ENCODE data around the gene ZNF423.

The ZNF423 gene

DNA sequence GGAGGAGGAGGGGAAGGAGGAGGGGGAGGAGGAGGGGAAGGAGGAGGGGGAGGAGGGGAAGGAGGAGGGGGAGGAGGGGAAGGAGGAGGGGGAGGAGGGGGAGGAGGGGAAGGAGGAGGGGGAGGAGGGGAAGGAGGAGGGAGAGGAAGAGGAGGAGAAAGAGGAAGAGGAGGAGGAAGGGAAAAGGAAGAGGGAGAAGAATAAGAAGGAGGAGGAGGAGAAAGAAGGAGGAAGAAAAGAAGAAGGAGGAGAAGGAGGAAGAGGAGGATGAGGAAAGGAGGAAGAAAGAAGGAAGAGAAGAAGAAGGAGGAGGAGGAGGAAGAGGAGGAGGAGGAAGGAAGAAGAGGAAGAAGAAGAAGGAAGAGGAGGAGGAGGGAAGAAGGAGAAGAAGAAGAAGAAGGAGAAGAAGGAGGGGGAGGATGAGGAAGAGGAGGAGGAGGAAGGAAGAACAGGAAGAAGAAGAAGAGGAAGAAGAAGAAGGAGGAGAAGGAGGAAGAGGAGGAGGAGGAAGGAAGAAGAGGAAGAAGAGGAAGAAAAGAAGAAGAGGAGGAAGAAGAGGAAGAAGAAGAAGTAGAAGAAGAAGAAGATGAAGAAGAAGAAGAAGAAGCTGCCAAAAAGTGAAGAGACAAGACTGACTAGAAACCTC, 378.5 kb downstream of the ZNF423 start:
- DNase-seq (ENCODE audit: low read depth, low spot score): no peak

DNA sequence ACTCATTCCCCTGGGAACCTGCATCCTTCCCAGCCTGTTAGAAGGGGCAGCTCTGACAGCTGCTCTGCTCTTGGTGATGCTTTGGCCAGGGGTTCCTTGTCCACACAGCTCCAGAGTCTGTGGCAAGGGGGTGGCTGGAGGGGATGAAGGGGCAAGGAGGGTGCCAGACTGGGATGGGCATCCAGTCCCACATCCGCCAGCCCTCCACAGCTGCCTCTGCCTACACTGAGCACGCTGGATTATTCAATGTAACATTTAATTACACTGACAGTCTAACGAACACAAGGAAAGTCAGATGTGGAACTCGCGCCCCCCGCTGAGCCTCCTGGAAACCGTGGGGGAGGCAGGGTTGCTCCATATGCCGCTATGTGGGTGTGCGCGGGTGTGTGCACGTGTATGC, 381.2 kb downstream of the ZNF423 start:
- DNase-seq (ENCODE audit: low read depth, low spot score): no peak

DNA sequence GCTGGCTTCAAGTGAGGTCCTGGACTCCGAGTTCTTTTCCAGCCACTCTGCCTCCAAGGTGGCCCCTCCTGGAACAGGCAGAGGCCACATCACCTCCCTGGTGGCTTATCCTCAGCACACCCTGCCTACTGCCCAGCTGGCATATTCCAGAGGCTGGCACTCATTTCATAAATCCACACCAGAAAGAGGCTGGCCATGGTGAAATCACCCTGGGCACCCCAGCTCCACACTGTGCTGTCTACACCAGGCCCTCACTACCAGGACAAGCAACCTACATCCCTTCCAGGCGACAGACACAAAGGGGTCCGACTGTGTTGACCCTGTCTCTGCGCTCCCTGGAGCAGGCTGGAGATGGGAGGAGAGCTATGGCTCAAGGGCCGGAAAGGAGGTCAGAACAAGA, 382.1 kb downstream of the ZNF423 start:
- no peak for DNase-seq (ENCODE audit: low read depth, low spot score)

DNA sequence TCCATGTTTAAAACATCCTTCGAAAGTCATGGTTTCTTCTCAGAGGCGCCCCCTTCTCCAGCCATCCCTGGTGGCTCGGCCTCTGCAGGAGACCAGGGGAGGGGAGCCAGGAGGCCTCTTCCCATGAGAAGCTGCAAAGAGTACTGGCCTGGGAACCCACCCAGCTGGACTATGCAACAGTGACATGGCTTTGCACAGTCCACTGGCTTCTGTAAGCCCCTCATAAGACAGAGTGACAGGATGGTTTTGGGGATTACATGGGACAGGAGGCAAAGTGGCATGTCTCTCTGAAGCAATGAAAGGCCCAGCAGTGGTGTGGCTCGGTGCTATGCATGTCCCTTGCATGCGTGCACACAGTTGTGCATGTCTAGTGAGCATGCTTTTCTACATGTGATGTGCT, 382.8 kb downstream of the ZNF423 start:
- no peak for DNase-seq (ENCODE audit: low read depth, low spot score)

DNA sequence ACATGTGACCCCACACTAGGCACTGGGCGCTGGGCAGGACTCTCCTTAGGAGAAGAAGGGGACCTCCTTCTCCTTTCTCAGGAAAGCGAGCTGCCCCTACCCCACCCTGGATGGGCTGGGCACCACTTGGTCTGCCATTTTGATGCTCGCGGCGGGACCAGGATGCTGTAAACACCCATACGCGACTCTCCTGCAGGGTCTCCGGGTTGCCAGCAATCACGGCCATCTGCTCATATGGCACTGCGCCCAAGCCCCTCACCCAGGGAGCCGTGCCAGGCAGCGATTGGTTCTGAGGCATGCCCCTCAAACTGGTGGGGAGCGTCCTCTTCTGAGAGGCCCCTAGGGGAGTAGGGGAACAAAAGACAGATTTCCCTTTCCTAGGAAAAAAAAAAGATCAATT, 383.3 kb downstream of the ZNF423 start:
- DNase-seq (ENCODE audit: low read depth, low spot score): no peak

DNA sequence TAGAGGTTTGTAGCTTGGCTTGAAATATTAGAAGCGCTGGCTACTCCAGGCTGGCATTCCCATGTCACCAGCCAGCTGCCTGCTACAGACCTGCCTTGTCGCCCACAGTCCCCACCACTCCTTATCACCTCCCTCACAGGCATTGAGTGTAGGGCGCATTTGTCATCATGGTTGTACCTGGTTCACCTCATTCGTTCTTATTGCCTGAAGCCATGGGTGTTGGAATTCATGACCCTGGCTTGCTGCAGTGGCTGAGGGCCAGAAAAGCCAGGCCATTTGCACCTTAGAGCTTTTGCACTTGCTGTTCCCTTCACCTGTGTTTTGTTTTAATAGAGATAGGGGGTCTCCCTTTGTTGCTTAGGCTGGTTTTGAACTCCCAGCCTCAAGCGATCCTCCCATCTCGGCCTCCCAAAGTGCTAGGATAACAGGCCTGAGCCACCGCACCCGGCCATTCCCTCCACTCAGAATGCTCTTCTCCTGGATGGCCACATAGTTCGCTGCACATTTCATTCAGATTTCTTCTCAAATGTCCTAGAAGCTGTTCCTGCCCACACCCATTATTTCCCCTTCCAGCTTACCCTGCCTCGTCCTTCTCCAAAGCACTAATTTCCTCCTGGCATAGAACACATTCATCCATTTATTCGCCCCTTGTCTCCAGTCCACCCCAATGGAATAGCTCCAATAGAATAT, 384.7 kb downstream of the ZNF423 start:
- DNase-seq (ENCODE audit: low read depth, low spot score): no peak

DNA sequence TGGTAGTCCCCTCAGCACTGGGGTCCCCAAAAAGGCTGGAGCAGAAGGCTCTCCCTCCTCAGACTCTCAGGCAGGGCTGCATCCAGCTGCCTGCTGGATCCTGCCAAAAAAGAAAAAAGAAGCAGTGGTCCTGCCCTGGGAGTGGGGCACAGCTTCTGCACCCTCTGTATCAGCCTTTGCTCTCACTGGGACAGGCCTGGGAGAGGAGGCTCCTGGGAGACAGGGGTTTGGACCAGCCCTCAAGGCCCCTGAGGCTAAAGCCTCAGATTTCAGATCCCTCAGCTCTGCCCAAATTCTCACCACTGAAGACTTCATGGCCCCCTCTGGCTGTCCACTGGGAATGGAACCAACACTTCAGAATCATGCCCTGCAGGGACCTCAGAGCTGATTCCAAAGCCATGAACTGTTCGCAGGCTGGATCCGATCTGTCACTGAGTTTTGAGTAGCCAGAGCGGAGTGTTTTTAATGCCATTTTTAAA, 385.4 kb downstream of the ZNF423 start:
- no peak for DNase-seq (ENCODE audit: low read depth, low spot score)

DNA sequence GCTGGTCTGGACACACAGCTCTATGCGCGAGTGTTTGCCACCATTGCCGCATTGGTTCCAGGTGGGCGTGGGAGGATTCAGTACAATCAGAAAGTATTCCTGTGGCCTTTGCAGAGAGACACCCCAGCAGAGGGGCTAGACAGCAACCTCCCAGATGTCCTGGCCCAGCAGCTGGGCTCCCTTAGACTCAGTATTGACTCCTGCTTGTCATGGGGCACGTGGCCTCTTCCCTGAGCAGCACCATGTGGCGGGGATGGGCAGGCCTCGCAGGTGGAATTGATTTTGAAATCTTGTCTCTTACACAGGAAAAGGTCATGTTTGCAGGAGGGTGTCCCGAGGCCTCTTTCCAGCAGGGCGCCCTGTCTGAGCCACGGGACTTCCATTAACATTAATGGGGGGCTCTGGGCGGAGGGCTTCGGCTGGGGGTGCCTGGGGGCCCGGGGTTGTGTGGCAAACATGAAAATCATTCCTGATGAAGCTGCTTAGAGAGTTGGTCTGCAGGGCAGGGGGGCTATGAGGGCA, 385.9 kb downstream of the ZNF423 start:
- no peak for DNase-seq (ENCODE audit: low read depth, low spot score)

DNA sequence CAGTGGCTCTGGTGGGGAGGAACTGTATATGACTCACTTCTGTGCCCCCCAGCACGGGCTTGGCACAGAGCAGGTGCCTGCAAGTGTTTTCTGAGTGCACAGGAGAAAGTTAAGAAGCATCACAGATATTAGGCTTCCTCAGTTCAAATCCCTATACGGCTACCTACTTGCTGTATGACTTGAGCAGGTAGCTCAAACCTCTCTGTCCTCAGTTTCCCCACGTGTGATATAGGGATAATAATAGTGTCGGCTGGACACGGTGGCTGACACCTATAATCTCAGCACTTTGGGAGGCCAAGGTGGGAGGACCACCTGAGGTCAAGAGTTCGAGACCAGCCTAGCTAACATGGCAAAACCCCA, 386.6 kb downstream of the ZNF423 start:
- DNase-seq (ENCODE audit: low read depth, low spot score): no peak

DNA sequence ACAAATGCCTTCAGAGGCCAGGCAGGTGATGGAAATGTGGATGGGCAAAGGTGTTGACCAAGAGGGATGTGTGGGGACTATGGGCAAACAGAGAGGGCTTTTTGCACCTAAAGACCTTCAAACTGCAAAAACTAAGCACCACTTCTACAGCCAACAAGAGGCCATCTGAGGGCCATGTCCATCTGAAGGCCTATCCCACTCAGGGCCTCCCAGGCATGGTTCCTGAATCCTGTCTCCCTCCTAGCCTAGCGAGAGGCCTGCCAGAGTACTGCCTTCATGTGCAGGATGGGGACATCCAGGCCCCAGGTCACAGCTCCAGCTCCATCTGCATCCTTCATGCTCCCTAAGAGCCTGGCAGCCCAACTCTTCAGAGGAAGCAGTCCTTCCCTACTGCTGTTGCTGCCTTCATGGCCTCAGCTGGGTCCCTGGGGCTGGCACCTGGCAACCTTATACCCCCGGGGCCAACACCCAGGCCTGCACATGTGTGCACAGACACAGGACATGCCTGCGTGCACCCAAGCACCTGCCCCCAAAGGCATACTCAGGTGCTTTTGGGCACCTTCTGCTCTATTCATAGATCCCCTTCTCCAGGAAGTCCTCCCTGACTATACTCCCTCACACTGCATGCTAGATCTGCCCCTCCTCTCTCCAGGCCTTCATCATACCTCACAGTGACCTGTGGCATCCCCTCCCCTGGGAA, 387.2 kb downstream of the ZNF423 start:
- DNase-seq (ENCODE audit: low read depth, low spot score): no peak

DNA sequence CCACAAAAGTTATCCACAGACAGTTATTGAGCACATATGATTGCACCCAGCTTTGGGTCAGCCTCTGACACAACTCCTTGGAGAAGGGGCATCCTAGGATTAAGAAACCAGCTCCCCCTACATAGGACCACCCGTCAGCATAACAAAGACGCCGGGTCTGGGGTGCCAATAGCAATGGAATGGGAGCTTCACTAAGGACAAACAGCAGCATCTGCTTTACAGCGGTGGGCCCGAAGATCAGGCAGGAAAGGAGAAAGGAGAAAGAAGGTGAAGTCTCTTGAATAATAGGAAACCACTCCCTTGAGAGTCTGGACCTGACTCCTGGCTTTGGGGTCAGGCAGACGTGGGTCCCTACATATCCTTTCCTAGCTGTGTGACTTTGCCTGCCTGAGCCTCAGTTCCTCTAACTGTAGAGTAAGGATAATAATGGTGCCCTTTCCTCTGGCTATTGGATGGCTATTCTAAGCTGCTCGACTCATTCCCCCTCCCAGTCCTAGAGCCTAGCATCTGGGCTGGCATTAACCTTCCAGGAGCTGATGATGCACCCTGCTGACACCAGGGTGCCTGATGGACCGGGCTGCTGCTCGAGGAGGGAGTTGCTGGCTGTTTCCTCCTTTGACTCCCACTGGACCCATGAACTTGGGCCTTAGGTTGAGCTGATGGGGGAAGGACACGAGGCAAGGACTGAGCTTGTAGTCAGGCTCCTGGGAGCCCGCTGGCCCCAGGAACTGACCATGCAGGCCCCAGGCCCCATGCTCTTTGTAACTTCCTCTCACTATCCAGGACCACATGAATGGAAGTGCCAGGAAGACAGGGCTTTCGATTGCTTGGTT, 388.2 kb downstream of the ZNF423 start:
- no peak for DNase-seq (ENCODE audit: low read depth, low spot score)

DNA sequence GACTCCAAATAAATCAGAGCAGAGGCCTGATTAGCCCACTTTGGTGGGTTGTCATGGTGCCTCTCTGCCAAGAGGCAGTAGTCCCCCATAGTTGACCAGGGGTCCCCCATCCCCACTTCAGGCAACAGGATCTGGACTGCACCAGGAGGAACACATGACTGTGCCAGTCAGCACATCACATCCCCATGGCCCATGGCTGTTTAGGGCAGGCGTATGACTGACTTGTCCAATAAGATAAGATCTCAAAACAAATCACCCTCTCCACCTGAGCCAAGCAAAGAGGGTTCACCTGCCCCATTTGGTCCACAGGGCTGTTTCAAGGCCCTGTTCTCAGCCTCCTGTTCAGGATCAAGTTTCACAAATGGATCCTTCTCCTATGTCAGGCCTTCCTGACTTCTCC, 389.0 kb downstream of the ZNF423 start:
- DNase-seq (ENCODE audit: low read depth, low spot score): no peak

DNA sequence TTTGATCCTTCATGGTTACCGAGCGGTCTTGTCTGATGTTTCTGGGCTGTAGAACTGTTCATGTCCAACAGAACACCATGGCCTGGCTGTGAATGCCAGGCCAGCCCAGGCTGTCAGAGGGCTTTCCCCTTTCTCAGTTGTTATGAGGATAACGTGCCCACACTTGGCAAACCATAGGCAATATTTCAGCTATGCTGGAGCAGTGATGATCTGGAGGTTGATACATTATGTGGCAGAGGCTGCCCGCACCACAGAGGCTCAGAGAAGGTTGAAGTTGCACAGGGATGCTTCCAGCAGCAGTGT, 389.4 kb downstream of the ZNF423 start:
- DNase-seq (ENCODE audit: low read depth, low spot score): no peak

DNA sequence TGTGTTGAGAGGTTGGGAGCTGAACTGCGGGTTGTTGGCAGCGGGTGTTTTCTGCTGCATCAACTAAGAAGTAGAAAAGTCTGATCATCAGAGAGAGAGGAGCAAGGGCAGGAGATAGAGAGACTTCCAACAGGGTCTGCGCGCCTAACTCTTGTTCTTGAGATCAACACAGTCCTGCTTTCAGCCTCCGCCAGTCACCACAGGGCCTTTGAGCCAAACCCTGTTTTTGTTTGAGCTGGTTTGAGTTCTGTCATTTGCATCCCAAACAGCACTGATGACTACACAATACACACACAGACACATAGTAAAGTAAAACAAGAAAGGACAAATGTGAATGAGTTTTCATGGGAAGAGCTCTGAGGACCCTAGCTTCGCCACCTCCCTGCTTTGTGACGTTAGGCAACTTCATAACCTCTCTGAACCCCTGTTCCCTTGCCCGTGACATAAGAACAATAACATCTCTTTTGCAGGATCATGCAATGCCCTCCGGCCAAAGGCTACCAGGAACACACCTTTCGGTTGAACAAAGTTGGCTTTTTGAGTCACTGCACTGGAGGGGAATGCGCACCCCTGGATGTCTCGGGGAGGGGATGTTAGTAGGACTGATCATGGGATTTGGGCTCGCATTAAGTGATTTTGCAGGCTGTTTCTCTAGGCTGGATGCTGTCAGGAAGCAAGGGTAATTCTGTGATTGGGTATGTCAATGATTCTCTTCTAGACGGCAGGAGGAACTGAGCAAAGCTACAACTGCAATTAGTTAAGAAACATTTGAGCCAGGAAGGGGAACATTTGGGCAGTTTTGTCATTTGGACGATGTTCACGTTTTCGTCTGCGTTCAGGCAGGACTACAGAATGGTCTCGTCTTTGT, 390.0 kb downstream of the ZNF423 start:
- no peak for DNase-seq (ENCODE audit: low read depth, low spot score)

DNA sequence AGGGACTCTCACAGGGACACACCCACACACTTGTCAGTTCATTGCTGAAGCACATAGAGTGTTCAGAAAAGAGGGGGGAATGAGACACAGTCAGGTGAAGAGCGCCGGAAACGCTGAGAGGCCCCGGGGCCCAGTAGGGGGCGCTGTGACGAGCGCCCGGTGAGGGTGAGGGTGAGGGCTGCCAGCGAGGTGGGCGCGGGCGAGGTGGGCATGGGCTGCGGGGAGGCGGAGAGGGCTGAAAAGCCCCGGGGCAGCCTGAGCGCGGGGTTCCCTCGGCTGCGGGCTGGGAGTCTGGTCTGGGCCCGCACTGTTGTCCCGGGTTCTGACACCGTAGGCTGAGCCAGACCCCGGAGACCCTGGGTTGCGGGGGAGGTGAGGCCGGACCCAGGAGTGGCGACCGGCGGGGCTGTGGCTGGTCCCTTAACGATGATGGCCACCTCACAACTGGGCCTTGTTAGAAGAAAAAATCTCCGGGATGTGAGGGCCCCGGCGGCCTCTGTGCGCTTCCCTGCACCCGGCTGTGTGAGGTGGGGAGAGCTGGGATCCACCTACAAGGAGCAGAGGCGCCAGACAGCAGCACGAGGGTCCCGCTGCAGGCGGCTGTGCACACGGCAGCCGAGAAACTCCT, 390.9 kb downstream of the ZNF423 start:
- DNase-seq (ENCODE audit: low read depth, low spot score): no peak

DNA sequence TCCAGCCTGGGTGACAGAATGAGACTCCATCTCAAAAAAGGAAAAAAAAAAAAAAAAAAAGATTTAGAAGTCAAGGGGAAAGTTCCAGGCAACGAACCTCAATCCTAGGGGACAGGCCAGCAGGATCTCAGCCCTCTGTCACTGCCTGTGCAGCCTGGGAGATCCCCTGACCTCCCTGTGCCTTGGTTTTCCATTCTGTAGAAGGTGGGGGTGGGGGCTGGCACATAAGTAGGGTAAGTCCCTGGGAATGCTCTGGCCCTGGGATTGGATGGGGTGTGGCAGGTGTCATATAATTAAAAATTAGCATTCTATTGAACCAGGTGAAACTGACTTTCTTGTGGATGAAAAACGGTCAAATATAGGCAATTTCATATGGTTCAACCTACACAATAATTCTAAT, 391.8 kb downstream of the ZNF423 start:
- no peak for DNase-seq (ENCODE audit: low read depth, low spot score)

DNA sequence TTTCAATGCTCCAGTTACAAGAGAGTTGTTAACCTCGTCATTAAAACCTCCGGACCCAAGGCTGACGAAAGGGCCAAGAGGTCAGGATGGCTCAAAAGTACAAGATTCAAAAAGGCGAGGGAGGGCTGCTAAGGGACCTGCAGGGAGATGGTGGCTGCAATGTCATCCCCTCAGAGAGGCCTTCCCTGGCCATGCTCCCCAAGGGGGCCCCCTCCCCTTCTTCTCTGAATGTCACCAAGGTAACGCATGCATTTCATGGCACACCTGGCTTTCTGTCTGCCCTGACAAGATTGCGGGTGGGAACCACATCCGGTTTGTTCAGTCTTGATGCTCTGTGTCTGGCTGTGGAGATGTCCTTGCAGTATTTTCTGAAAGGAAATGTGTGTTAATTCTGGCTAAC, 392.4 kb downstream of the ZNF423 start:
- no peak for DNase-seq (ENCODE audit: low read depth, low spot score)

DNA sequence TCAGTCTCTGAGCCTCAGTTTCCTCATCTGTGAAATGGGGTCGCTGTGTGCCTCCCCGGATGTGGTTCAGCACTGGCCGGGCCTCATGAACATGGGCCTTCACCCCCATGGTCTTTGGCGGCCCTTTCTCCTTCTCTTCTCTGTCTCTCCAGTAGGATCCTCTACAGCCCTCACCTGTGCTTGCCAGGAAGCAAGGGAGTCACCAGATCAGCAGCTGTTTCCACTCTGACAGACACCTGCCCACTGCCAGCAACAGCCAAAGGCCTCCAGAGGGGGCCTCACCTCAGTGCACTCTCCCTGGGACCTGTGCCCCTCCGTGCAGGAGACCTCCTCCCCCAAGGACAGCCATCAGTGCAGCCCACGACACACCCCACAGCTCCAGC, 392.9 kb downstream of the ZNF423 start:
- no peak for DNase-seq (ENCODE audit: low read depth, low spot score)

DNA sequence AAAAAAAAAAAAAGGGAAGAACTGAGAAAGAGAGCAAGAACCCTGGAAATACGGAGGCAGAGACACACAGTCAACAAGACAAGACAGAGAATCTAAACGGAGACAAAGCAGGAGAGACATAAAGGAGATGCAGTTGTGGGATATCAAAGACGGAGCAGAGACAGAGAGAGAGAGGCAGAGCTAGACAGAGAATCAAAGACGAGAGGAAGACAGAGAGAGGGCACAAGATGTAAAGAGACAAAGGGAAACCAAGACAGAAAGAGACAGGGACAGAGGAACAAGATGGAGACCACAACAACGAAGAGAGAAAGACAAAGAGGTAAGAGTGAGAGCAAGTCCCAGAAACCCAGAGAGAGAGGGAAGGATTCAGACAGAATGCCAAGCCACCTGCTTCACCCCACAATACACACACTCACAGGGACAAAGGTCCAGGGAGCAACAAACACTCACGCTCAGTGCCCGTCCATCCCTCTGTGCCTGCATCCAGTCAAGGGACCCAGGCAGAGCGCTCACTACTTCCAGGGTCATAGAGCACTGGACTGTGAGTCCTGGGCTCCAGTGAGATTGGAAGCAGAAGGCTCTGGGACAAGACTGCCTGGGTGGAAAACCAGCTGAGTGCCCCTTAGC, 393.4 kb downstream of the ZNF423 start:
- no peak for DNase-seq (ENCODE audit: low read depth, low spot score)

DNA sequence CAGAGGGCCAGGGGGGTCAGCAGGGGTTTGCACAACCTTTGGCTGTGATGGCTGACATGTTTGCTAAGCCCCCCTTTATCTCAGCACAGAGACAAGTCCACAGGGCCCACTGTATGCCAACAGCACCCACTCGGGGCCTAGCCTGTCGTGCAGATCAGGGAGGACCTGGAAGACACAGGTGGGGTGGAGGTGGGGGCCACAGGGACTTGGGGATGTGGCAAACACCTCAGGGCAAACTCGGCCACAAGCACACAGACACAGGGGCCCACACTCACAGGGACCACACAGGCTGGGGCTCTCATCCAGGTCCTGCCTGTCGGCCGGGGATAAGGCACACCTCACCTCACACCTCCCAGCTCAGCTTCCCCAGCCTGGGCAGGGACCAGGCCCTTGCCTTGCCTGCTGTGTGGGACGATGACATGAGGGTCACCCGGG, 394.4 kb downstream of the ZNF423 start:
- no peak for DNase-seq (ENCODE audit: low read depth, low spot score)
